Left kidney (tissue), 1 donor: ENCODE measurements around the gene FAM110A. TPM values are rescaled to one million over a fixed set of nuclear protein-coding genes. Genes with fewer than 3 reads are reported as not detected.

Experiments used
- polyA plus RNA-seq: library from polyadenylated mRNA; unstranded; fragments of 120-200 nt; gene quantifications from one replicate; pipeline ENCODE4 v1.2.1, GENCODE V29; 2013; ENCODE audit not compliant: insufficient read length

Gene FAM110A
- polyA plus RNA-seq, 1 donor = 7.6 TPM

Other genes with a start within 250 kb of the FAM110A start
- gene TCF15, start 223.4 kb upstream of the FAM110A start, polyA plus RNA-seq = 0.90 TPM
- gene SRXN1, start 180.5 kb upstream of the FAM110A start, polyA plus RNA-seq = 12.5 TPM
- gene SCRT2, start 157.9 kb upstream of the FAM110A start, polyA plus RNA-seq = not detected
- gene SLC52A3, start 65.2 kb upstream of the FAM110A start, polyA plus RNA-seq = 4.0 TPM
- gene ANGPT4, start 82.6 kb downstream of the FAM110A start, polyA plus RNA-seq = 0.22 TPM
- gene RSPO4, start 168.6 kb downstream of the FAM110A start, polyA plus RNA-seq = 2.3 TPM